Transverse colon (tissue), 4 donors: ENCODE measurements around the gene TNF.

Experiments used
- POLR2AphosphoS5 ChIP-seq, 3 donors: sonication (generic); formaldehyde crosslinking; IDR thresholded peaks; one replicate each; pipeline ENCODE4 v1.6.1; 2016; ENCODE audit warnings: antibody characterized with exemption in 3 of 3
- TF ChIP-seq, protein P1 (sequence below), 5 experiments: fragments of 200-600 bp in 3 of 5; fragments of 450-650 bp in 2 of 5; sonication (generic) in 3 of 5; IDR thresholded peaks; 1 replicate in 2 of 5; 2 replicates in 3 of 5; pipeline ENCODE4 v1.5.1; 2016 to 2017; ENCODE audit warnings: antibody characterized with exemption in 5 of 5, inconsistent platforms in 3 of 5, mild to moderate bottlenecking in 2 of 5, moderate library complexity in 1 of 5

DNA sequence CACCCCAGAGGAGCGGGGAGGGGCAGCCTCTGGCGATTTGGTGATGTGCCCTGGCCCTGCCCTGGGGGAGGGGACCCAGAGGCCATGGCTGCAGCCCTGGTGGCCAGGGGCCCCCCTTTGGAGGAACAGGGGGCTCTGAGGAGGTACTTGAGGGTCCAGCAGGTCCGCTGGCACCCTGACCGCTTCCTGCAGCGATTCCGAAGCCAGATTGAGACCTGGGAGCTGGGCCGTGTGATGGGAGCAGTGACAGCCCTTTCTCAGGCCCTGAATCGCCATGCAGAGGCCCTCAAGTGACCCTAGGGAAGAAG lies 17.1 kb upstream of the TNF start:
- TF ChIP-seq POLR2AphosphoS5 (IDR thresholded peaks at IDR 0.05), result no peak
- TF ChIP-seq, protein P1, sequence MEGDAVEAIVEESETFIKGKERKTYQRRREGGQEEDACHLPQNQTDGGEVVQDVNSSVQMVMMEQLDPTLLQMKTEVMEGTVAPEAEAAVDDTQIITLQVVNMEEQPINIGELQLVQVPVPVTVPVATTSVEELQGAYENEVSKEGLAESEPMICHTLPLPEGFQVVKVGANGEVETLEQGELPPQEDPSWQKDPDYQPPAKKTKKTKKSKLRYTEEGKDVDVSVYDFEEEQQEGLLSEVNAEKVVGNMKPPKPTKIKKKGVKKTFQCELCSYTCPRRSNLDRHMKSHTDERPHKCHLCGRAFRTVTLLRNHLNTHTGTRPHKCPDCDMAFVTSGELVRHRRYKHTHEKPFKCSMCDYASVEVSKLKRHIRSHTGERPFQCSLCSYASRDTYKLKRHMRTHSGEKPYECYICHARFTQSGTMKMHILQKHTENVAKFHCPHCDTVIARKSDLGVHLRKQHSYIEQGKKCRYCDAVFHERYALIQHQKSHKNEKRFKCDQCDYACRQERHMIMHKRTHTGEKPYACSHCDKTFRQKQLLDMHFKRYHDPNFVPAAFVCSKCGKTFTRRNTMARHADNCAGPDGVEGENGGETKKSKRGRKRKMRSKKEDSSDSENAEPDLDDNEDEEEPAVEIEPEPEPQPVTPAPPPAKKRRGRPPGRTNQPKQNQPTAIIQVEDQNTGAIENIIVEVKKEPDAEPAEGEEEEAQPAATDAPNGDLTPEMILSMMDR (IDR thresholded peaks at IDR 0.05), result no peak
